Measurements from ENCODE around the gene OCSTAMP.

Gene OCSTAMP

DNA sequence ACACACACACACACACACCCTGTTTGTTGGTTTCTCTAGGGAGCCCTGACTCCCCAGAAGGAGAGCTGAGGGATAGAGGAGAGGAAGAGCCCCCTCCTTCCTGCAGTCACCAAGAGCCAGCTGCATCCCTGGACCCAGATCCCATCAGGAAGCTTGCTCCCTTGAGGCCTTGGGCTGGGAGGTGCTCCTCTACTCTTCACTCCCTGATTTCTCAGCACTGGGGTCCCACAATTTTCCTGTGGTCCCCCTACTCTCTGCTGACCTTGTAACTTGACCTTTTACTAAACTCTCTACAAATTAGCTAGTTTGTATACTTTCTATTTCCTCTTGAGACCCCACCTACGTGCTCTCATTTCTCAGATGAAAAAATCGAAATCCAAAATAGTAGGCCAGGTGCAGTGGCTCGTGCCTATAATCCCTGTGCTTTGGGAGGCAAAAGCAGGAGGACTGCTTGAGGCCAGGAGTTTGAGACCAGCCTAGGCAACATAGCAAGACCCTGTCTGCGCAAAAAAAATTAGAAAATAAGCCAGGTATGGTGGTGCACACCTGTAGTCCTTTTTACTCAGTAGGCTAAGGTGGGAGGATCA is 5.0 kb upstream of the OCSTAMP start:
- DNase-seq (ENCODE audit: insufficient read length, low spot score) (no peak), FAIRE-seq (no peak)

DNA sequence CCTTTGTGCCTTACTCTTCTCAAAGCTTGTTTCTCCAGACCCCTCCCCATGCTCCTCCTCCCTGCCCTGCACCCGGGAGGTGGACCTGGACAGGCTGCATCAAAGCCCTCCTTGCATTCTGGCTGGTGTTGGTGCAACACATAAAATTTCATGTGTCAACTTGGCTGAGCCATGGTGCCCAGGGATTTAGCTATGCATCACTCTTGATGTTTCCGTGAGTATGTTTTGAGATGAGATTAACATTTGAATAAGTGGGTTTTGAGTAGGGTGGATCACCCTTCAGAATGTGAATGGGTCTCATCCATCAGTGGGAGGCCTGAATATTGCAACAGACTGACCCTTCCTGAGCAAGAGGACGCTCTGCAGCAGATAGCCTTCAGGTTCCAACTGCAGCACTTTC is 4.4 kb upstream of the OCSTAMP start:
- no peak for DNase-seq (ENCODE audit: insufficient read length, low spot score)
- FAIRE-seq, result no peak

DNA sequence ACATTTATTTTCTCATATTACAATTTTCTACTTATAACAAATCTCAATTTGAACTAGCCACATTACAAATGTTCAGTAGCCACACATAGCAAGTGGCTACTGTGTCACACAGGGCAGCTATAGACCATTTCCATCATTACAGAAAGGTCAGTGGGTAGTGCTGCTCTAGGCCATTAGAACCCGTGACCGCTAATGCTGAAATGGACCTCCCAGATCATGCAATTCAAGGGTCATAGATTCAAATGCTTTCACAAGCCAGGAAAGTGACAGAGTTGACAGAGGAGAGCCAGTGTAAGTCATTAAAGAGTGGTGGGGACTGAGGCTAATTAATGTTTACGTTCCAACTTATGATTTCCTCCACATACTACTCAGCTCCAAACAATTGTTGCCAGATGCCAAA is 3.5 kb upstream of the OCSTAMP start:
- FAIRE-seq (no peak), DNase-seq (ENCODE audit: insufficient read length, low spot score) (no peak)

DNA sequence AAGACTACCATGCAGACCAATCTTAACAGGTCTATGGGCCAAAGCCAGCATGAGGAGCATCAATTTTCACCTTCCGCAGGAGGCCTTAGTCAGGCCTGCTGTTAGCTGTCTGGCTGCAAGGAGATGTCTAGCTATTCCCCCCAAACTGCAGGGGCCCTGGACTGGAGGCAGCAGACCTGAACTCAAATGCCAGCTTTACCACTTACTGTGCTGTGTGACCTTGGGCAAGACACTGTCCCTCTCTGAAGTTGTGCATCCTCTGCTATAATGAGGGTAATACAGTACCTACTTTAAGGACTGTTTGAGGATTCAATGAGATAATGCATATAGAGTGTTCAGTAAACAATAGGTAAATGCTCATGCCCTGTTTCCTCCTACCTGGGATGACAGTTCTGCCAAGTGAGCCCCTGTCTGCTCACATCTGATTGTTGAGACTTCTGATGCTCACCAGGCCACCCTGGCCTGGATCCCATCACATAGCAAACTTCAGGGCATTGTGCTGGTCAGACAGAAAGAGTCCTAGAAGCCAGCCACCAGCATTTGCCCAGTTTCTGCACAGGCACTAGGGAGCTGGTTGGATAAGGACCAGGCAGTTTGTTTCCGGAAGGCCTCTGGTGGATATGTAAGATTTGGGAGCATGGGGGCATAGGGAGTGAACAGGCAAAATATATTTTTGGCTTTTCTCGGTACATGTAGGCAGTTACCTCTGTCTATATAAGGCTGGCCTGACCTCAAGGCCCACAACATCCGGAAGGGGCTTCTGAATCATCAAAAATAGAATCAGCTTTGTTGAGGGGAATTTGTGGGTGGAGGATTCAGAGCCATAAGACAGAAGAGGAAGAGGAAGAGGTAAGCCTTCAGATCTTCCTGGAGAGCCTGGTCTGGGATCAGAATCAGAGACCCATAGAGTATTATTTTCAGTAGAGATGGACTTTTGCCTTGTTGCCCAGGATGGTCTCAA is 2.3 kb upstream of the OCSTAMP start:
- FAIRE-seq, result peak; percentile 13
- no peak for DNase-seq (ENCODE audit: insufficient read length, low spot score)

DNA sequence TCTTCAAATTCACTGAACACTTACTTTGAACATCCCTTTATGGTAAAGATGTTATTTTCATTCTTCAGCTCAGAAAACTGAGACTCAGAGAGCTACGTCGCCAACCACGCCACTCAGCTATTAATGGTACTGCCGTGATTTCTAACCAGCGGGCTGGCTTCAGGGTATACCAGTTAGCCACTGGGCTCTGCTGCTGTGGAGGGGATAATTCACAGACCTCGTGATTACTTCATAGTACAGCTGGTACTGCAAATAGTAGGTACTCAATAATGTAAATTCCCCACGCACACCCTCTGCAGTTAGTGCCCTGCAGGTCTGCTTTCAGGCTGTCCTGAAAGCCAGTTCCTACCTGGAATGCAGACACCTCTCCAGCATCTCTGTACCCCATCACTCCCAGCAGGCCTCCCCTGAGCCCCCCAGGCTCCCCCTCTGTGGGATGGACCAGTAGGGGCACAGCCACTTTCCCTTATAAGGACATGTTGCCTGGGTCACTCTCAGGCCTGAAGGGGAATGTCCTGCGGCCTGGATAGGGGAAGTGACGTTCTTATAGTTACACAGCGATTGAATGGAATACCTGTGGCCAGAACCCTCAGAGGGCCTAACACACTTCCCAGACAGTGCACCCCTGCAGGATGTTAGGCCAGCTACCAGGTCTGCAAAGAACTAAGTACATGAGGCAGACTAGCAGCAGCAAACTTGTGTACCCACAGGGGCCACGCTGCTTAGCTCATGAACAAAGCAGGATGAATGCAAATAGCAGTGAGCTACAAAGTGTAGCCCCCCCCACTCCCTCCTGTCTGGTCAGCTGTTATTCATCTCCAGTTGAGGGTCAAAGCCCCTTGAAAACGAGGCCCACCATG is 1.3 kb upstream of the OCSTAMP start:
- no peak for DNase-seq (ENCODE audit: insufficient read length, low spot score)
- FAIRE-seq, result peak; percentile 16

DNA sequence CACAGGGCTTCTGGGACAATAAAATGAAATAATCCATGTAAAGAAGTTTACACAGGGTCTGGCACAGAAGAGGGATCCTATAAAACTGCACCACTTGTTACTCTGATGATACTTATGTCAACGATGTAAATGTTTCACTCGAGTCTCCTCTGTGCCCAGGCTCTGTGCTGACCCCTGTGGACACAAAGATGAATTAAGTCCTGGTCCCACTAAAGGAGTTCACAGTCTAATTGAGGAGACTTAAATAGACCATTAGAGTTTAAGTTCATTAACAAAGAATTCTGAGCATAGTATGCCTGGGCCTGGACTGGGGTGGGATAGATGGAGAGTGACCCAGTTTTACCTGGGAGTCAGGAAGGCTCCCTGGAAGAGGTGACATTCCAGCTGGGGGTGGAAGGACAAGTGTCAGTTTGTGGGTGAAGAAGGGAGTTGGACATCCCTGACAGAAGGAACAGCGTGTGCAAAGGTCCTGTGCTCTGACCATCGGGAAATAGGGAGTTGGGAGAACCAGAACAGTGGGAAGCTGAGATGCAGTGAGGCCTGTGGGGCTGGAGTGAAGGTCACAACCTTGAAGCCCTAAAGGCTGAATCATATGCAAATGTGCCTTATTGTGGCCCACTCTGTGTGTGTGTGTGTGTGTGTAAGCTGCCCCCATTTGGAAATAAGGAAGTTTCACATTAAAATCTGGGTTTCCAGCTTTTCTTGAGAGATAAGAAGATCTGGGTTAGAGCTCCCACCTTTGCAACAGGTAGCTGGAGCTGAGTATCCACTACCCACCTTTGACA is 1.1 kb downstream of the OCSTAMP start:
- no peak for DNase-seq (ENCODE audit: insufficient read length, low spot score)
- peak; percentile 59 for FAIRE-seq

DNA sequence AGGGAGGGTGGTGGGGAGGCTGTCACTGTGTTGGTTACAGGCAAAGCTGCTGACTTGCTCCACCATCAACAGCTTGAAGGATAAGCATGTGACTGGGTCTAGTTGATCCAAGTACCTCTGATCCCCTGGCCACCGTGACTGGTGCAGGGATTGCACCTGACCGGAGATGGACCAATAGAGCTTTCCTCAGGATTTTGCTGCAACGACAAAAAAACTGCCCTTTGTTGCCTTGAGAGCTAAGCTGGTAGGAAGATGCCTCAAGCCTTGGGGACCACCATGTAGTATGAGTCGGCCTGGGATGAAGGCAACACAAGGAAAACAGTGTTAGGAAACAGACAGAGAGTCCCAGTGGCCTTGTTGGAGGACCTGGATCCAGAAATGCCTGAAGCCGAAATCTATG is 1.8 kb downstream of the OCSTAMP start:
- FAIRE-seq (peak; percentile 64), DNase-seq (ENCODE audit: insufficient read length, low spot score) (no peak)

DNA sequence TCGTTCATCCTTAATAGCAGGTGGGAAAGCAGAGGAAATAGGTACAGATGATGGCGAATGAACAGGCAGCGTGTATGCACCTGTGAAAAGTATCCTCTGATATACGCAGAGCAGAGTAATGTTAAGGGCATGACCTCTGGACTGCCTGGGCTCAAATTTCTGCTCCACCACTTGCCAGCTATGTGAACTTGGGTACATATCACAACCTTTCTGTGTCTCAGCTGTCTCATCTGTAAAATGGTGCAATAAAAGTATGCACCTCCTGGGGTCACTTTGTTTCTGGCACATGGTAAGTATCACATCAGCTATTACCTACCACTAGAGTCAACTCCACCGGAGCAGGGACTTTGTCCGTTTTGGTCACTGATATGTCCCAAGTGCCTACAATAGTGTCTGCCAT is 2.5 kb downstream of the OCSTAMP start:
- FAIRE-seq, result peak; percentile 66
- DNase-seq (ENCODE audit: insufficient read length, low spot score), result no peak

DNA sequence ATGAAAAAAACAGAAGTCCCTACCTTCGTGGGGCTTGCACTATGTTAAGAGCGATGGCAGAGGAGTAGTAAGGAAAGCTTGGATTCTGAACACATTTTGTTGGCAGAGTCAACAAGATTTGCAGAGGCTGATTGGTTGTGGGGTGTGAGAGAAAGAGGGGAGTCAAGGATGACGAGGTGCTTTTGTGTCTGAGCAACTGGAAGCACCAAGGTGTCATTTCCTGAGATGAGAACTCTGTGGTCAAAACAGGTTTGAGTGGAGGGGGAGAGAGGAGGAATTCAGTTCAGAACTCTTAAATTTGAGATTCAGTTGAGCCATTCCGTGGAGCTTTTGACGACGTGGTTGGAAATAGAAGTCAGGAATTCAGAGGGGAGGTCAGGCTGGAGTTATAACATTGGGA is 3.5 kb downstream of the OCSTAMP start:
- DNase-seq (ENCODE audit: insufficient read length, low spot score), result no peak
- FAIRE-seq, result no peak

DNA sequence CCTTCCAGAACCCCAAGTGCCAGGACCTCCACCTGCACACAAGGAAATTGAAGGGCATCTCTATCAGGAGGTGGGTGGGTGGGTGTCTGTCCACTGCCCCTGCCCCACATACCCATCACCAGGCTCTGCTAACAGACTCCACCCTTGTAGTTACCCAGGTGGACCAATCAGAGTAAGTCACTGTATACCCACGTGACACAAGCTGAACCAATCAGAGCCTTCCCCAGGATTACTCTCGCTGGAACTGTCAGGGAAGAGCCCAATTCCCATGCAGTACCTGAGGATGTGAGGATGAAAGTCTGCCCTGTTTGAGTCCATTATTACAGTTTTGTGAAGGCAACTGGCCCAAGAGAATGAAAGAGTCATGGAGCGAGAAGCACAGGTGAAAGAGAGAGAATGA is 4.2 kb downstream of the OCSTAMP start:
- FAIRE-seq, result no peak
- DNase-seq (ENCODE audit: insufficient read length, low spot score), result no peak

DNA sequence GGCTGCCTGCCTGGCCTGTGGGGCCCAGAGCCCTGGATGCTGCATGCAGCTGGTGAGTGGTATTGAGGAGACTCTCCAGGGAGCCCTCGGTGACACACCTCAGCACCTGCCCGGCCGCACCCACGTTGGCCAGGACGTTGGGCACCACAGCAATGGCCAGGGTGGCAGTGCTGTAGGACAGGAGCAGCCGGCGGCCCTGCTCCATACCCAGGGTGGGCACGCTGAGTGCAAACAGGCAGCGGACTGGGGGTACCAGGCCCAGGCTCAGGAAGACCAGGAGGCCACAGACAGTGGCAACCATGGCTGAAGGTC is 4.7 kb downstream of the OCSTAMP start:
- FAIRE-seq, result peak; percentile 42
- DNase-seq (ENCODE audit: insufficient read length, low spot score), result no peak

DNA sequence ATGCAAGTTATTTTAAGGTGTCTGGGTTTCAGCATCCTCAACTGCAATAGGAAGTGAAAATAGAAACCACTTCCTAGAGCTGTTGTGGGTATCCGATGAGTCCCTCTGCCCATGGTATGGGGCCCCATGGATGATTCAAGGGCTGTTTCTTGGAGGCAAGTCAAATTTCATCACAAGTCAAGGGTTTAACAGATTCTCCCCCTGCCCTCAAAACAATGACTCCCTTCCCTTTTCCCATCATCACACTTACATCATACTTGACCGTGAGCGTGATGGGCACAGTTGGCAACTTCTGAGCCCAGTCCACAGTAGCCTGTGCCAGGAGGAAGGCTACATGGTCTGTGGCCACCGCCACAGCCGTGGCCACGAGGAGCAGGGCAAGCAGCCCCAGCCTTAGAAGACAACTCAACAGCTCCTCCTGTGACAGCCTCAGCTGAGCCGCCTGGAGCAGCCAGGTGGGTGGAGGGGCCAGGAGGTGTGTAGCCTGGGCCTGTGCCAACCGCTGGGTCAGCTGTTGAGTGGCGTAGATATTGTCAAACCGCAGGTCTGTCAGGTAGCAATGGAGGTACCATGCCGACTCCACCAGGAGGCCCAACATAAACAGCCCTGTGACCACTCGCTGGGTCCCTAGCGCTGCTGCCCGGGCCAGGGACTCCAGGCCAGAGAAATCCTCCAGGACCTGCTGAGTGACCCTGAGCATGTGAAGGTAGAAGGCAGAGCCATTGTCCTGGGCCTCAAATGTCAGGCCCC is 5.2 kb downstream of the OCSTAMP start:
- DNase-seq (ENCODE audit: insufficient read length, low spot score) (no peak), FAIRE-seq (no peak)

DNA sequence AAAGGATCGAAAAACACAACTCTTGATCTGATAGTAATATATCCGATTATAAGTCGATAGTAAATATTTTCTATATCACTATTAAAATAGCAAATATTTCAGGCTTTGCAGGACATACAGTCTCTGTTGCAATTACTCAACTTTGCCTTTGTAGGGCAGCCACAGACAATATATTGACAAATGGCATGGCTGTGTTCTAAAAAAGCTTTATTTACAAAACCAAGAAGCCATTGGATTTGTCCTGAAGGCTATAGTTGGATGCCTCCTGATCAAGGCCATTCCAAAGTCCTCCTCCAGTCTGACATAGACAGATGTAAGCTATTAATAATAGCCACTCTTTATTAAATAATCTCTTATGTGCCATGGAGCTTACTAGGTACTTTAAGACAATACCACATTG is 5.9 kb downstream of the OCSTAMP start:
- FAIRE-seq (no peak), DNase-seq (ENCODE audit: insufficient read length, low spot score) (no peak)

DNA sequence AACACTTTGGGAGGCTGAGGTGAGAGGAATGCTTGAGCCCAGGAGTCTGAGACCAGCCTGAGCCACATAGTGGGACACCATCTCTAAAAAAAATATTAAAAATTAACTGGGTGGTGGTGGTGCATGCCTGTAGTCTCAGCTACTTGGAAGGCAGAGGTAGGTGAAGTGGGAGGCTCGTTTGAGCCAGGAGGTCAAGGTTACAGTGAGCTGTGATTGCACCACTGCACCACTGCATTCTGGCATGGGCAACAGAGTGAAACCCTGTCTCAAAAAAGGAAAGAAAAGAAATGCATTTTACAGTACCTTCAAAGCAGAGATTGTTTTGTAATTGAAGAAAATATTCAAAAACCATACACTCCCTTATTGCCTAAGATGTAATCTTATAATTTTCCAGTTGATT is 6.5 kb downstream of the OCSTAMP start:
- FAIRE-seq (no peak), DNase-seq (ENCODE audit: insufficient read length, low spot score) (no peak)

DNA sequence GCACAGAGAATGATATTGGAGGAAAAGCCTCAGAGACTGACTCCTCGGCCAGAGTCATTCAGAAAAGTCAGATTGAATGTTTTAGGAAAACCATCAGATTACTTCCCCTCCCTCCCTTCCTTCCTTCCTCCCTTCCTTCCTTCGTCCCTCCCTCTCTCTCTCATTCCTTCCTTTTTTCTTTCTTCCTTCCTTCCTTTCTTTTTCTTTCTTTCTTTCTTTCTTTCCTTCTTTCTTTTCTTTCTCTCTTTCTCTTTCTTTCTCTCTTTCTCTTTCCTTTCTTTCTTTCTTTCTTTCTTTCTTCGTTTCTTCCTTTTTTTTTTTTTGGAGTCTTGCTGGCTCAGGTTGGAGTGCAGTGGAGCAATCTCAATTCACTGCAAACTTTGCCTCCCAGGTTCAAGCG is 7.4 kb downstream of the OCSTAMP start:
- no peak for FAIRE-seq

DNA sequence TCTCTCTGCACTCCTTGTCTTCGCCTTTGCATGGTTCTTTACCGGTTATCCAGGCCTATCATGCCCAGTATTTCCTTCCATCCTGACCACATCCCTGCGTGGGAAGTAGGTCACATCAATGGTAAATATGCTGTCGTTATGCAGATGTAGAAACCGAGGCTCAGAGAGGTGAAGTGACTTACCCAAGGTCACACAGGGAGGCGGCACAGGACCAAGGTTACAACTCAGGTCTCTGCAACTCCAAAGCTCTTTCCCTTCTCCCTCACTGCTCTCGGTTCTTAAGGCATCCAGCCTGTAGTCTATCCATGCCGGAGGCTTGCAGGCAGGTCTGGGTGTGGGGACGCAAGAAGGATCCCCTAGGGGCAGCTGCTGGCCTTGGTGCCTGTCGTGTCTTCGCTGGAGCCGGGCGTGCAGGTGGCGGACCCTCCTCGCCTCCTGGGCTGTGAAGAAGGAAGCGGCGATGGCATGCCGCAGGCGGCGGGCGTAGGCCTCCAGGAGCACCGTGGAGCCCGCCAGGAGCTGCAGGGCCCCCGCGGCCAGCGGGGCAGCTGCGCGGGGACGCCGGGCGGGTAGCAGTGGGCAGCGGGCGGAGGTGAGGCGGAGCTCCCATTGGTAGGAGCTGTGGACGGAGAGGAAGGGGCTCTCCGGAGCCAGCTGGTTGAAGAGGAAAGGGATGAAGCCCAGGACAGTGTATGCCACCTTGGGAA is 9.1 kb downstream of the OCSTAMP start:
- DNase-seq (ENCODE audit: insufficient read length, low spot score), result no peak
- peak; percentile 55 for FAIRE-seq

More for the DNA sequence above, 7.4 kb downstream of the OCSTAMP start:
- no peak for DNase-seq (ENCODE audit: insufficient read length, low spot score)

DNA sequence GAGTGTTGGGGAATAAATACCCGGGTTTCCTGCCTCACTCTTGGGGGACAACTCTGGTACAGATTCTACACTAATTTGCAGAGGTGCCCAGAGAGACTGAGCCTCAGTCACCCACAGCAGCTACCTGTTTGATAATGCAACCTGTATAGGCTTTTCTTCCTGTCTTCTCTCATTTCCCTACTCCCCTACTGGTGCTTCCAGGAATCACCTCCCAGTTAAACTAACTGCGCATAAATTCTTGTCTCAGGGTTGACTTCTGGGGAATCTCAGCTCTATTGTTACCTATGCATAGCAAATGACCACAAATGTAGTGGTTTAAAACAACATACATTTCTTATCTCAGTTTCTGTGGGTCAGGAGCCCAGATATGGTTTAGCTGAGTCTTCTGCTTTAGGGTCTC is 11.3 kb downstream of the OCSTAMP start:
- DNase-seq (ENCODE audit: insufficient read length, low spot score), result no peak
- FAIRE-seq, result no peak

DNA sequence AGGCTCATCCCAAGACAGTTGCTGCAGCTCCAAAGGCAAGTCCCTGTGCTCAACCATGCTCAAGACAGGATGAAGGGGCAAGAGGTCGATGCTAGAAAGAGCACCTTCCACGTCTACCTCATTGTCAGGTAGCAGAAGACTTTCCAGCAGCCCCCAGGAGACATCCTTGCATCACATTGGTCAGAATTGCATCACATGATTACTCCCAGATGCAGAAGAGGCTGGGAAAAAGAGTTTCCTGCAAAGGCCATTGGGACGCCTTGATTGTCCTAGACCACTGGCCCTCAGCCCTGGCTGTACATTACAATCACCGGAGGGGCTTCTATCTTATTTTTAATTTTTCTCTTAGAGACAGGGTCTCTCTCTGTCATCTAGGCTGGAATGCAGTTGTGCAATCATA is 19.8 kb downstream of the OCSTAMP start:
- DNase-seq (ENCODE audit: insufficient read length, low spot score) (no peak), FAIRE-seq (no peak)

DNA sequence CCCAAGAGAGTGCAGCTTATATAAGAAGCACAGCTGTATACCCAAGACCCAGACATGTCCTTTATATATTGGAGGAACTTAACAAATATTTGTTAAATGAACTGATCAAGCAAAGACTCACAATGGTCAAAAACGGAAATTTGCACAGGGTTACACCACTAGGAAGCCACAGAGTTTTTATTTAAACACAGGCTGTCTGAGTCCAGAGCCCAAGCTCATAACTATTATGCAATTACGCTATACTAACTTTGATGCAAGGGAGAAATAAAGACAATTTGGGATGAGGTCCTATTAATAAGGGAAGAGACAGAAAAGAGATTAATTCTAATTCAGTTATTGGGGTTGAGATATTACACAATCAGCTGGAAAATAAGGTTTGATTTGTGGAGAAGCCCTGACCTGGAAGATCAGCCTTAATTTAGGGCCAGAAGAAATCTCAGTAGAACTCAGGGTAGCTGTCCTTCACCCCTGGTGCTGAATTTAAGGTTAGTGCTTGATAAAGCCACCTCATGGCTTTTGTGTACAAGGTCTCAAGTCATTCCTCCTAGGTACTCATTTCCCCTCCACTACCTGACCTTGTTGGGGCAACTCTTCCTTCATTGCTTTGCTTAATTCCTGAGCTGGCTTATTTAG is 26.6 kb downstream of the OCSTAMP start:
- FAIRE-seq (no peak), DNase-seq (ENCODE audit: insufficient read length, low spot score) (no peak)
